ENCODE results near the gene PNKD.
"Not testable (repeated sequence)": the region's sequence is repeated elsewhere in the genome, so short reads cannot be mapped to it uniquely, and the experiment has no call there.

Gene PNKD

DNA sequence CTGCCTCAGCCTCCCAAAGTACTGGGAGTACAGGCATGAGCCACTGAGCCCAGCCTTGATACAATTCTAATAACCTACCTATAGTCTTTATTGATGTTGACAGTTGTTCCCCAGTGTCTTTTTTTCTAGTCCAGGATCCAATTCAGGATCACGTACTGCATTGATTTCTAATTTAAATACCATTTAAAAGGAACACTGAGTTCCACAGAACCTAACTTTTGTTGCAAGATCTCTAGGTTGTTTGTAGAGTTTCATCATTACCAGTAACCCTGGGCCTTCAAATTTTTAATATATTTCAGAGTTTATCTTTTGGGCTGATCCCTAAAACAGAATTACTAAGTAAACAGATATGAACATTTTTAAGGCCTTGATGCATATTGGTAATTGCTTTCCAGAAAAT, 43.0 kb downstream of the PNKD start:
- TF ChIP-seq, protein P1, sequence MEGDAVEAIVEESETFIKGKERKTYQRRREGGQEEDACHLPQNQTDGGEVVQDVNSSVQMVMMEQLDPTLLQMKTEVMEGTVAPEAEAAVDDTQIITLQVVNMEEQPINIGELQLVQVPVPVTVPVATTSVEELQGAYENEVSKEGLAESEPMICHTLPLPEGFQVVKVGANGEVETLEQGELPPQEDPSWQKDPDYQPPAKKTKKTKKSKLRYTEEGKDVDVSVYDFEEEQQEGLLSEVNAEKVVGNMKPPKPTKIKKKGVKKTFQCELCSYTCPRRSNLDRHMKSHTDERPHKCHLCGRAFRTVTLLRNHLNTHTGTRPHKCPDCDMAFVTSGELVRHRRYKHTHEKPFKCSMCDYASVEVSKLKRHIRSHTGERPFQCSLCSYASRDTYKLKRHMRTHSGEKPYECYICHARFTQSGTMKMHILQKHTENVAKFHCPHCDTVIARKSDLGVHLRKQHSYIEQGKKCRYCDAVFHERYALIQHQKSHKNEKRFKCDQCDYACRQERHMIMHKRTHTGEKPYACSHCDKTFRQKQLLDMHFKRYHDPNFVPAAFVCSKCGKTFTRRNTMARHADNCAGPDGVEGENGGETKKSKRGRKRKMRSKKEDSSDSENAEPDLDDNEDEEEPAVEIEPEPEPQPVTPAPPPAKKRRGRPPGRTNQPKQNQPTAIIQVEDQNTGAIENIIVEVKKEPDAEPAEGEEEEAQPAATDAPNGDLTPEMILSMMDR (conservative IDR thresholded peaks at IDR 0.05; ENCODE audit: low read depth): no peak
- POLR2A ChIA-PET (ENCODE audit: low non-redundant PET): no interaction called here
- no peak overlapping the region for H3K27ac ChIP-seq
- DNase-seq (ENCODE audit: low spot score): no peak
- CTCF ChIA-PET: no interaction called here

DNA sequence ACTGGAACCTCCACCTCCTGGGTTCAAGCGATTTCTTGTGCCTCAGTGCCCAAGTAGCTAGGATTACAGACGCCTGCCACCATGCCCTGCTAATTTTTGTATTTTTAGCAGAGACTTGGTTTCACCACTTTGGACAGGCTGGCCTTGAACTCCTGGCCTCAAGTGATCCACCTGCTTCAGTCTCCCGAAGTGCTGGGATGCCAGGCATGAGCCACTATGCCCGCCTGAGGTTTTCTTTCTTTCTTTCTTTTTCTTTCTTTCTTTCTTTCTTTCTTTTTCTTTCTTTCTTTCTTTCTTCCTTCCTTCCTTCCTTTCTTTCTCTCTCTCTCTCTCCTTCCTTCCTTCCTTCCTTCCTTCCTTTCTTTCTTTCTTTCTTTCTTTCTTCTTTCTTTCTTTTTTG, 44.4 kb downstream of the PNKD start:
- DNase-seq (ENCODE audit: low spot score); POLR2A ChIA-PET (ENCODE audit: low non-redundant PET); CTCF ChIA-PET; H3K27ac ChIP-seq: not testable (repeated sequence)

DNA sequence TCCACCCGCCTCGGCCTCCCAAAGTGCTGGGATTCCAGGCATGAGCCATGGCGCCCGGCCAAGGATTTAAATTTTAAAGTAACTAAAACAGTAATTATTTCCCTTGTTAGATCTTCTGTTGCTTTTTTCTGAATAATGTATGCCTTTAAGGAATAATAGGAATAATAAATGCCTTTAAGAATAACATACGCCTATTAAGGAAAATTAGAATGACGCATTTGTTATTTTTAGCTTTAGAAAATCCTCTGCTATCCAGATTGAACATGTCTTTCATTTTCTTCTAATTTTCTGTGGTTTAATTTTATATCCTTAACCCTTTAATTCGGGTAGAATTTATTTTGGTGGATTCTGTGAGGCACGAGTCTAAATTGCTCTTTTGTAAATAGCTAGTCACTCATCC, 45.1 kb downstream of the PNKD start:
- H3K27ac ChIP-seq: no peak overlapping the region
- CTCF ChIA-PET: no interaction called here
- TF ChIP-seq, protein P1 (conservative IDR thresholded peaks at IDR 0.05; ENCODE audit: low read depth): no peak
- DNase-seq (ENCODE audit: low spot score): no peak
- POLR2A ChIA-PET (ENCODE audit: low non-redundant PET): no interaction called here

DNA sequence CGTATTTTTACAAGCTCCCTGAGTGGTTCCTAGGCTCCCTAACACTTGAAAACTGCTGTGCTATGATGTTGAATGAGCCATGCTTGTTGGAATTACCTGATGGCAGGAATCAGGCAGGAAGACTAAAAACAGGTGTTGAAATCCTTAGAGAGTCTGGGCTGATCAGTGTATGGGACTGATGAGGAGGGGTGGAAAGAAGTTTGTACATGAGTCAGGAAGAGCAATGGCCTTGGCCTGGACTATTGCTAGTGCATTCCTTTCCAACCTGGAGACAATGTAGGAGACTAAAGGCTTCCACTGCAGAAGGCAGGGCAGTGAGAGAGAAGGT, 46.9 kb downstream of the PNKD start:
- CTCF ChIA-PET: interaction anchor here (0.6 kb wide), 1 partner anchor 60 kb away, joined by 3 read pairs; no protein-coding TSS in a partner anchor
- POLR2A ChIA-PET (ENCODE audit: low non-redundant PET): no interaction called here
- no peak overlapping the region for H3K27ac ChIP-seq
- TF ChIP-seq, protein P1 (conservative IDR thresholded peaks at IDR 0.05; ENCODE audit: low read depth): no peak
- no peak for DNase-seq (ENCODE audit: low spot score)

DNA sequence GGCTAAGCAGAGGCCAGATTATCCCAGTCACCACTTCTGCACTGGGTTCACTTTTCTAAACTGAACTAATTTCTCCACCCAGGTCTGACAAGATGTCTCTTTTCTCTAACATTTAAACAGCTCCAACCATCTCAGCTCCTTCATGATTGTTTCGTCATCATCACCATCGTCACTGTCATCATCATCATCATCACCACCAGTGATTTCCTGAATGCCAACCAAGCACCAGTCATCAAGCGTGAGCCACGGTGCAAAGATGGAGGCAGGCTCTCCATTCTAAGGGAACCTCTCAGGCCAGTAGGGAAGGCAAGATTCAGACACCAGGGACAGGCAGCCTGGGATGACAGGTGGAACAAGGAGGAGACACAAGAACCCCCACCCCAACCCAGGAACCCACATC, 47.5 kb downstream of the PNKD start:
- ChIA-PET CTCF (no interaction called here), POLR2A (ENCODE audit: low non-redundant PET) (no interaction called here)
- no peak for DNase-seq (ENCODE audit: low spot score)
- H3K27ac ChIP-seq: no peak overlapping the region
- TF ChIP-seq, protein P1 (conservative IDR thresholded peaks at IDR 0.05; ENCODE audit: low read depth): no peak

DNA sequence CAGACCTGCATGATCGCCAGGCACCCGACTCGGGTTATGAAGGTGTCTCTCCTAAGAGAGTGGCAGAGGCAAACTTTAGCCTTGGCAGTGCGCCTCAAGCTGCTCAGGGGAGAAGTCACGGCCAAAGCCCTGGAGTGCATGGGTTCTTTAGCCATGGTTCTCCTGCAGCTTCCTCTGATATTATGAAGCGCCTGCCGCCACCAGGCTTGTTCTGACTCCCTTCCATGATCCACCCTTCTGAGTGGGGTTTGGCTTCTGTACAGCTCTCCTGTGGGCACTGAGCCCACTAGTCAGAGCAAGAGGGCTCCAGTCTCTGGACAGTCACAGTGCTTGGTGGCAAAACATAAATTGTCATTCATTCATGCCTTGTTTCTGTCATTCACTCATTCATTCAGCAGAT, 47.9 kb downstream of the PNKD start:
- ChIA-PET POLR2A (ENCODE audit: low non-redundant PET) (no interaction called here), CTCF (interaction anchor here (0.6 kb wide), 1 partner anchor 13 kb away, joined by 3 read pairs; no protein-coding TSS in a partner anchor)
- no peak overlapping the region for H3K27ac ChIP-seq
- DNase-seq (ENCODE audit: low spot score): no peak
- TF ChIP-seq, protein P1 (conservative IDR thresholded peaks at IDR 0.05; ENCODE audit: low read depth): no peak

DNA sequence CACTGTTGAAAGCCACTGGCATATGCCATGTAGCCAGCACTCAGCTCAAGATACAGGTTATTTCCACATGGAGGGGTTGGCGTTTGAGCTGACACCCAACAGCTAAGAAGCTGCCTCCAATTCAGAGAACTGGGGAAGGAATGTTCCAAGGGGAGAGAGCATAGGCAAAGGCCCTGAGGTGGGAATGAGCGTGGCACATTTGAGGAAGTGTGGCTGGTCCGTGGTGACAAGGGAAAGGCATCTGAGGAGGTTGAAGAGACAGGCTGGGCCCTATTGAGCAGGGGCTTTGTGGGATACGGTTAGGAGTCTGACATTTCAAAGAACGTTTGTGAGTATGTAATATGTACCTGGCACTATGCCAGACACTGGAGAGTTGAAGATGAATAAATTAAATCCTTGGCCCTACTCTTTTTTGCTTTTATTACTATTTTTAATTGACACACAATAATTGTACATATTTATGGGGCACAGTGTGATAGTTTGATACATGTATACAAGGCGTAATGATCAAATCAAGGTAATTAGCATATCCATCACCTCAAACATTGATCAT, 49.6 kb downstream of the PNKD start:
- TF ChIP-seq, protein P1 (conservative IDR thresholded peaks at IDR 0.05; ENCODE audit: low read depth): no peak
- no peak overlapping the region for H3K27ac ChIP-seq
- POLR2A ChIA-PET (ENCODE audit: low non-redundant PET): no interaction called here
- CTCF ChIA-PET: interaction anchor here (1.0 kb wide), 1 partner anchor 13 kb away, joined by 3 read pairs; no protein-coding TSS in a partner anchor
- no peak for DNase-seq (ENCODE audit: low spot score)

Data from RWPE1 (cell line).